ENCODE data around the gene DYSF. TPM values are rescaled to one million over a fixed set of nuclear protein-coding genes. Genes with fewer than 3 reads are reported as not detected.

Gene DYSF
- total and polyA plus RNA-seq, 2 donors (not counting 3 experiments of a cell fraction or from before 2014, with no cell fraction given), result 50.9 to 152 TPM

- no peak for TF ChIP-seq EZH2 (IDR thresholded peaks at IDR 0.05; ENCODE audit: borderline replicate concordance, low read depth, low read length, severe bottlenecking)
- no peak for TF ChIP-seq MAX (IDR thresholded peaks at IDR 0.05; ENCODE audit: insufficient read depth, insufficient read length)
- TF ChIP-seq CTCF (IDR thresholded peaks at IDR 0.05; ENCODE audit: extremely low read depth in 1 of 2, insufficient read depth in 1 of 2, low read depth in 1 of 2, low read length in 2 of 2), result no peak
- TF ChIP-seq POLR2AphosphoS5 (IDR thresholded peaks at IDR 0.05; ENCODE audit: insufficient read depth, low read depth, low read length), result no peak
- TF ChIP-seq MYC (IDR thresholded peaks at IDR 0.05; ENCODE audit: low read depth, low read length), result no peak
- no peak for TF ChIP-seq FOS (IDR thresholded peaks at IDR 0.05; ENCODE audit: borderline replicate concordance, insufficient read depth, low read length)
- TF ChIP-seq POLR2A (IDR thresholded peaks at IDR 0.05; ENCODE audit: low read depth, low read length), result no peak
- TF ChIP-seq GATA2 (IDR thresholded peaks at IDR 0.05; ENCODE audit: insufficient read depth, insufficient read length, low read depth, low read length), result no peak
- no peak for TF ChIP-seq JUN (IDR thresholded peaks at IDR 0.05; ENCODE audit: borderline replicate concordance, insufficient read depth, insufficient read length, low read depth)
- no peak for FAIRE-seq
- CTCF ChIA-PET, result interaction anchor here (0.6 kb wide), 1 partner anchor 10 kb away, joined by 3 read pairs; no protein-coding TSS in a partner anchor
- no peaks in the 10 kb centered on the region for H3K9me3 ChIP-seq (replicated peaks; ENCODE audit: control insufficient read depth, insufficient read depth, low read length)
- no peak for DNase-seq (ENCODE audit: low read depth, low spot score)
- H3K9ac ChIP-seq (replicated peaks; ENCODE audit: extremely low read depth, insufficient read depth, low read length), result no peak overlapping the region
- no peak overlapping the region for H3K4me3 ChIP-seq (replicated peaks in 1 of 3; ENCODE audit: insufficient read depth in 1 of 3, low read depth in 1 of 3, low read length in 3 of 3)
- no peaks in the 10 kb centered on the region for H3K9me1 ChIP-seq (replicated peaks; ENCODE audit: control insufficient read depth, extremely low read depth, insufficient read depth, low read length)
- no peaks in the 10 kb centered on the region for H4K20me1 ChIP-seq (replicated peaks; ENCODE audit: control insufficient read depth, extremely low read depth, insufficient read depth, low read length)
- peaks cover 4% of the 10 kb centered on the region for H3K4me1 ChIP-seq (ENCODE audit: control insufficient read depth, extremely low read depth, insufficient read depth, low read length)
- no peak overlapping the region for H3K27ac ChIP-seq (ENCODE audit: insufficient read depth, low read depth, low read length)
- H3K79me2 ChIP-seq (ENCODE audit: control insufficient read depth, insufficient read depth, low read length), result no peaks in the 10 kb centered on the region
- H3K4me2 ChIP-seq (ENCODE audit: insufficient read depth, low read length), result no peak overlapping the region
- dilution Hi-C loops (cut with MboI; ENCODE audit: extremely low pct_ligation_motif_present, low sequenced_read_pairs), result no loop called here
- no peaks in the 10 kb centered on the region for H3K36me3 ChIP-seq (ENCODE audit: control insufficient read depth in 2 of 2, extremely low read depth in 1 of 2, insufficient read depth in 2 of 2, low read length in 2 of 2)
- POLR2A ChIA-PET, result no interaction called here
- H2AFZ ChIP-seq (ENCODE audit: low read depth, low read length), result no peak overlapping the region
- intact Hi-C loops (cut with micrococcal nuclease), result no loop called here
- no TSS peak for BruUV-seq (replicated peaks)
- no peaks in the 10 kb centered on the region for H3K27me3 ChIP-seq (ENCODE audit: control insufficient read depth in 2 of 2, insufficient read depth in 2 of 2, low read length in 2 of 2)
These were observed 166.8 kb downstream of the DYSF start for GRCh38 chr2:71620116-71620515.

Data from endothelial cell of umbilical vein (primary cell).